HG03575 (cell line): Measurements from ENCODE around the gene AR.

ENCODE experiments used
- ATAC-seq: cut with Tn5 transposase; IDR thresholded peaks from one replicate; pipeline ENCODE4 v1.9.1; 2021; ENCODE audit not compliant: unreplicated experiment, insufficient number of reproducible peaks, low FRiP score; ENCODE audit errors: extremely low read depth

Gene AR

DNA sequence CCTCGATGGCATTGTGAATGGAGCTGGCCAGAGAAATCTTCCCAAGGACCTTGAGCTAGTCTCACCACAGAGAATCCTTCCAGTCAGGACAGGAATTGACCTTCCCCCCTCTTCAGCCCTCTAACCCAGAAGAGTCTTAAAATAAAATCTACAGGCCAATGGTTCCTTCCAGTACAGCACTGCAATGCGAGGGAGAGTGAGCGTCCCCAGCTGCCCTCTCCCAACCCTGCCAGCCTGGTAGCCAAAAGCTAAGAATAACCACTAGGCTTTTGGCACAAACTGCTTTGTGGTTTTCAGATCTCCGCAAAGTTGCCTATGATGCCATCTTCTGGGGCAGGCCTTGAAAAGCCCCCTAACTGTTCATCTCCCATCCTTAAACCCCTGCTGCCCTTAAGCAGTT, 175.1 kb downstream of the AR start:
- no peak for ATAC-seq

DNA sequence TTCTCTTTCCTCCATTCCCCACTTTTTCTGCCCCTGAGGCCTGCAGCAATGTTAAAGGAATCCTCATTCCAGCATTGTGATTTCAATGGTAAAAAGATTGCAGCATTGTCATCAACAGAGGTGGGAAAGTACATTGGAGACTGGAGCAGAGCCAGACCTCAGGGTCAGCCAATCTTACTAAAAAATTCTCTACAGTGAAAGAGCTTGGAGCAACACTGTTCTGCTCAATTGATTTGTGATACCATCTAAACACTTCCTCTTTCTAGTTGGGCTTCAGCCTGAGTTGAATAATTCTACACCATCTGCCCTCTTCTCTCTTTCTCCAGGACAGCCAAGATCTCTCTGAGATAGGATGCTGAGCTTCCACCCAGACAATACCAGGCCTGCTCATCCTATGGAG, 176.5 kb downstream of the AR start:
- no peak for ATAC-seq

DNA sequence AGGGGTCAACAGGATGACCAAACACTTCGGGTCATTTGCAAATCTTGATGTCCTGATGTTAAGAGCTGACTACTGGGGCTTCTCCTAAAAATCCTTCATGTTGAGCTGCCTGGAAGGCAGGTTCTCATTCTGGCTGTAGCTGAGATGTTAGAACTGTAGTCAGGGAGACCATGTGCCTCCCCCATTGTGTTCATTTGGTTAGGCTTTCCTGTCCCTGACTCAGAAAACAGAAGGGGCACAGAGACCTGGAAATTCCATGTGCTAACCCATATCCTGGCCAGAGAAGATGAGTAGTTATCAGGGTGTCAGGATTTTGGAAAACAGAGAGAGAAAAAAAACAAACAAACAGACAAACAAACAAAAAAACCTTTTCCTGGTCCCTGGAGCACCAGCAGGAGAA, 177.5 kb downstream of the AR start:
- ATAC-seq, result no peak

DNA sequence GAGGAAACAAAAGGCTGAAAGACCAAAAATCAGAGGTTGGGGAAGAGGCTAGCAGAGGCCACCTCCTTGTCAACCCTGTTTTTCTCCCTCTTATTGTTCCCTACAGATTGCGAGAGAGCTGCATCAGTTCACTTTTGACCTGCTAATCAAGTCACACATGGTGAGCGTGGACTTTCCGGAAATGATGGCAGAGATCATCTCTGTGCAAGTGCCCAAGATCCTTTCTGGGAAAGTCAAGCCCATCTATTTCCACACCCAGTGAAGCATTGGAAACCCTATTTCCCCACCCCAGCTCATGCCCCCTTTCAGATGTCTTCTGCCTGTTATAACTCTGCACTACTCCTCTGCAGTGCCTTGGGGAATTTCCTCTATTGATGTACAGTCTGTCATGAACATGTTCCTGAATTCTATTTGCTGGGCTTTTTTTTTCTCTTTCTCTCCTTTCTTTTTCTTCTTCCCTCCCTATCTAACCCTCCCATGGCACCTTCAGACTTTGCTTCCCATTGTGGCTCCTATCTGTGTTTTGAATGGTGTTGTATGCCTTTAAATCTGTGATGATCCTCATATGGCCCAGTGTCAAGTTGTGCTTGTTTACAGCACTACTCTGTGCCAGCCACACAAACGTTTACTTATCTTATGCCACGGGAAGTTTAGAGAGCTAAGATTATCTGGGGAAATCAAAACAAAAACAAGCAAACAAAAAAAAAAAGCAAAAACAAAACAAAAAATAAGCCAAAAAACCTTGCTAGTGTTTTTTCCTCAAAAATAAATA, 179.9 kb downstream of the AR start:
- no peak for ATAC-seq

DNA sequence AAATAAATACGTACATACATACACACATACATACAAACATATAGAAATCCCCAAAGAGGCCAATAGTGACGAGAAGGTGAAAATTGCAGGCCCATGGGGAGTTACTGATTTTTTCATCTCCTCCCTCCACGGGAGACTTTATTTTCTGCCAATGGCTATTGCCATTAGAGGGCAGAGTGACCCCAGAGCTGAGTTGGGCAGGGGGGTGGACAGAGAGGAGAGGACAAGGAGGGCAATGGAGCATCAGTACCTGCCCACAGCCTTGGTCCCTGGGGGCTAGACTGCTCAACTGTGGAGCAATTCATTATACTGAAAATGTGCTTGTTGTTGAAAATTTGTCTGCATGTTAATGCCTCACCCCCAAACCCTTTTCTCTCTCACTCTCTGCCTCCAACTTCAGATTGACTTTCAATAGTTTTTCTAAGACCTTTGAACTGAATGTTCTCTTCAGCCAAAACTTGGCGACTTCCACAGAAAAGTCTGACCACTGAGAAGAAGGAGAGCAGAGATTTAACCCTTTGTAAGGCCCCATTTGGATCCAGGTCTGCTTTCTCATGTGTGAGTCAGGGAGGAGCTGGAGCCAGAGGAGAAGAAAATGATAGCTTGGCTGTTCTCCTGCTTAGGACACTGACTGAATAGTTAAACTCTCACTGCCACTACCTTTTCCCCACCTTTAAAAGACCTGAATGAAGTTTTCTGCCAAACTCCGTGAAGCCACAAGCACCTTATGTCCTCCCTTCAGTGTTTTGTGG, 180.7 kb downstream of the AR start:
- no peak for ATAC-seq

DNA sequence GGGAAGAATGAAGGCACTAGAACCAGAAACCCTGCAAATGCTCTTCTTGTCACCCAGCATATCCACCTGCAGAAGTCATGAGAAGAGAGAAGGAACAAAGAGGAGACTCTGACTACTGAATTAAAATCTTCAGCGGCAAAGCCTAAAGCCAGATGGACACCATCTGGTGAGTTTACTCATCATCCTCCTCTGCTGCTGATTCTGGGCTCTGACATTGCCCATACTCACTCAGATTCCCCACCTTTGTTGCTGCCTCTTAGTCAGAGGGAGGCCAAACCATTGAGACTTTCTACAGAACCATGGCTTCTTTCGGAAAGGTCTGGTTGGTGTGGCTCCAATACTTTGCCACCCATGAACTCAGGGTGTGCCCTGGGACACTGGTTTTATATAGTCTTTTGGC, 181.7 kb downstream of the AR start:
- no peak for ATAC-seq

DNA sequence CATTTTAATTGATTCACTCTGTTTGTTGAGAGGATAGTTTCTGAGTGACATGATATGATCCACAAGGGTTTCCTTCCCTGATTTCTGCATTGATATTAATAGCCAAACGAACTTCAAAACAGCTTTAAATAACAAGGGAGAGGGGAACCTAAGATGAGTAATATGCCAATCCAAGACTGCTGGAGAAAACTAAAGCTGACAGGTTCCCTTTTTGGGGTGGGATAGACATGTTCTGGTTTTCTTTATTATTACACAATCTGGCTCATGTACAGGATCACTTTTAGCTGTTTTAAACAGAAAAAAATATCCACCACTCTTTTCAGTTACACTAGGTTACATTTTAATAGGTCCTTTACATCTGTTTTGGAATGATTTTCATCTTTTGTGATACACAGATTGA, 182.2 kb downstream of the AR start:
- no peak for ATAC-seq

DNA sequence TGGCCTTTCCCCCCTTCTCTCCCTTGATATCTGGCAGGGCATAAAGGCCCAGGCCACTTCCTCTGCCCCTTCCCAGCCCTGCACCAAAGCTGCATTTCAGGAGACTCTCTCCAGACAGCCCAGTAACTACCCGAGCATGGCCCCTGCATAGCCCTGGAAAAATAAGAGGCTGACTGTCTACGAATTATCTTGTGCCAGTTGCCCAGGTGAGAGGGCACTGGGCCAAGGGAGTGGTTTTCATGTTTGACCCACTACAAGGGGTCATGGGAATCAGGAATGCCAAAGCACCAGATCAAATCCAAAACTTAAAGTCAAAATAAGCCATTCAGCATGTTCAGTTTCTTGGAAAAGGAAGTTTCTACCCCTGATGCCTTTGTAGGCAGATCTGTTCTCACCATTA, 183.8 kb downstream of the AR start:
- no peak for ATAC-seq

DNA sequence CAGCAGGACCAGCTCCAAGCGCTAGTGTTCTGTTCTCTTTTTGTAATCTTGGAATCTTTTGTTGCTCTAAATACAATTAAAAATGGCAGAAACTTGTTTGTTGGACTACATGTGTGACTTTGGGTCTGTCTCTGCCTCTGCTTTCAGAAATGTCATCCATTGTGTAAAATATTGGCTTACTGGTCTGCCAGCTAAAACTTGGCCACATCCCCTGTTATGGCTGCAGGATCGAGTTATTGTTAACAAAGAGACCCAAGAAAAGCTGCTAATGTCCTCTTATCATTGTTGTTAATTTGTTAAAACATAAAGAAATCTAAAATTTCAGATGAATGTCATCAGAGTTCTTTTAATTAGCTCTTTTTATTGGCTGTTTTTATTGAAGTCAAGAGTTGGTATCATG, 186.5 kb downstream of the AR start:
- no peak for ATAC-seq

DNA sequence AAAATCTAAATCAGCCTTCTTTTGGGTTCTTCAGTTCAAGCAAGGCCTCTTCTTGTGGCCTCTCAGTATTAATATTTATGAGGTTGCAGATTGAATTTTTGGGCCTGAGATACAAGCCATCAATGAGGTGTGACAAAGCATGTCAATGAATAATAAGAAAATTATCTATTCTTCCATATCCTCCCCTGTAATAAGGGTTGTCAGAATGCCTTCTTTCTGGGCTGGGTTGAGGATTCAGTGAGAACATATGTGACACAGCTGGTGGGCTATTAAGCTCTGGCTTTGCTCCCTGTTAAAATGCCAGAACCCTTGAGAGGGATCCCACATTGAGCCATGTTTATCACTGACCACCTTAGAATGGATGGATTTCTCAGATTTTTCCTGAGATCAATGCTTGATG, 187.2 kb downstream of the AR start:
- ATAC-seq, result no peak

DNA sequence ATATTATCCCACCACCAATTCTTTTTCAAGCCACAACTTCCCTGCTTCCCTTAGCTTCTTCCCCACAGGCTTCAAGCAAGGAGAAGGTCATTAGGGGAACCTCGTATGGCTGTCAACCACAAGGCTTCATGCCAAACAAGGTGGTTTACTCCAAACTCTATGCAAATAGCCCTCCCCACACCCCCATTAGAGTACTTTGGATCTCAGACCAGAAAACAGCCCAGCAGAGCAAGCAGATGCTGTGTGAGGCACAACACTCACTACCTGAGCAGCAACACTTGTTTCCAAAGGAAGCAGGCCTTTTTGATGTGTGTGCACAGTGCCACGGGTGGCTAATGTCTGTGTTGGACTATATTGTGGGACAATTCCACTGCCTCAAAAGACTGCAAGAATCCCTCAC, 189.0 kb downstream of the AR start:
- no peak for ATAC-seq

DNA sequence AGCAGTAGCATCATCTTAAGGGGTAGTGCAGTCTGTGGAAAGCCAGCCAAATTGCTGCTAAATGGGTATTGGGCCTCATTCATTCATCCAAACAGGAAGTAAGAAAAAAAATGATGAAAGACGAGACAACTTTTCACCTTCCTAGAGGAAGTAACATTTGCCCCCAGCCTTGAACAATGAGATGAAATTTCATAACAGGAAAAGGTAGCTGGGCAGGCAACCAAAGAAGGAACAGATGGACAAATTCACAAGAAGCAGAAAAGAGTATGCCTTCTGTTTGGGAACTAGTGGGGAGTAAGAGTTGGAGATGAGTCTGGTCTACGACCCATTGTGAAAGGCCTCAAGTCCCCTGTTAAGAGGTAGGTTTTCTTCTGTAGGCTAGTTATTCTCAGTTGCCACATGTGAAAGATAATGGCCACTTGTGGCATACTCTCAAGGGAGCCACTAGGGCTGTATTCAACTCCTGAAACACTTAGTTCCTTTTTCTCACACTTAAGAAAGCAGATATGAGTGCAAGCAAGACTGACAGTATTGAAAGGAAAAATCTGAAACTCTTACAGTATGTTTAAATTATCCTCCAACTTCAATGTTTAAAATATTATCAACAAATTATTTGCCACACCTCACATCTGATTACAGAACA, 190.4 kb downstream of the AR start:
- ATAC-seq, result no peak

DNA sequence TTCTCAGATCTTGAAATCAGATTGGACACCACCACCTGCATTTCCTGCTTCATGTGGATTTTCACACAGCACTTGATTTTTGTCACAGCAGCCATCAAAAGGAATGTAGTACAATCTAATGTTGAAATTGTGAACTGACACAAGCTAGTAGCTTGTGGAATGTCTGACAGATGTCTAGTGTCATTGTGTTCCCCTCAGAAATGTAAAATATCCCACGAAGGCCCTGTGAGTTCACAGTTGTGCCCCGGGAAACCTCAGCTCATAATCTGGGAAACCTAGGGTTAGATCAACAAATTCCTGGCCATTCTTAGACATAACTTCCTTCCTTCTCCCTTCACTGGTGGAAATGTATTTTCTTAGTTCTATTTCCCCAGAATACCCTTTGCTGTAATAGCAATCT, 205.7 kb downstream of the AR start:
- ATAC-seq, result no peak

DNA sequence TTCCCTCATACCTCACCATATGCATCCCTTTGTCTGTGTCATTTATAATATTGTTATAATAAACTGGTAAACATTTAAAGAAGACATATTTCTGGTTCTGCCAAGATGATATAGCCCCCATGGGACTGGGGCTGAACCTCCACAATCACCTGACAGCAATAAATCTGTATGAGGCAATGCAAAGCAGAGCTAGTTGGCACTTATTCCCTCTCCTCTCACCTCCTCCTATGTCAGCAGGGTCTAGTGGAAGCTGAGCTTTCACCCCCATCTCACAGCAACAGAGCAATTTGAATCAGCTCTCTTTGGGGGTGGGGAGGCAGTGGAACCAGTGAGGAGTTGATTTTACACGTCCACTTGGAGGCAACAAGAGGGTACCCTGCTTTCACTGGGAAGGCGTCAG, 206.9 kb downstream of the AR start:
- ATAC-seq, result no peak

DNA sequence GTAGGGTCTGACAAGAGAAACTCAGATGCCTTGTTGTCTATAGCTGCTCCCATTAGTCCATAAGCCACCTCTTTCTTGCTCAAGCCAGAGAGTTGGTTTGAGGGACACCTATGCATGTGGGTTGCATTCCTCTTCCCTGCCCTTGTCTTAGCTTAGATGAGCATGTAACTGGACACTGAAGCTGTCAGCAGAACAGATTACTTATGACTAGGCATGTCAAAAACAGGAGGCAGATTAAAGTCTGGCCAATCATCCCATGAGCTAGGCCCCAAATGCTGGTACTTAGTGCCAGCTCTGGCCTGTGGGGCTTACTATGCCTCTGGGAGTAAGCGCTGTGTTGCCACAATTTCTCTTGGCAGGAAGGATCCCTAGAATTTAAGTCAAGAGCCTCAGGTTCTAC, 215.2 kb downstream of the AR start:
- ATAC-seq, result no peak

DNA sequence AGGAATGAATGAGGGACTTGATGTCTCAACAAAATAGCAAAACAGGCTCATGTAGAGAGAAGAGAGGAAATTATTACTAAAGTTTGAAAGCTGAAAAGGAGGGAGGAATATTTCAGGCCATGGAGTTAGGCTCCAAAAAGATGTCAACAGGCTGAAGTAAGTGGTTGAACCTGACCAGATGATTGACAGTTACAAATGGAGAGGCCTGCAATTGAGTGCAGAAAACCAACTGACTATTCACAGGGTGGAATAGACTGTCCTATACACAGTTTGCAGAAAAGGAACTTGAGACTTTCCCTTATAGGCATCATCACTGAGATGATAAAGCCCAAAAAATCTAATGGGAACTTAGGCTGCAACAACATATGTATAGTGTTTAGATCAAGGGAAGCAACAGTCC, 233.3 kb downstream of the AR start:
- no peak for ATAC-seq

DNA sequence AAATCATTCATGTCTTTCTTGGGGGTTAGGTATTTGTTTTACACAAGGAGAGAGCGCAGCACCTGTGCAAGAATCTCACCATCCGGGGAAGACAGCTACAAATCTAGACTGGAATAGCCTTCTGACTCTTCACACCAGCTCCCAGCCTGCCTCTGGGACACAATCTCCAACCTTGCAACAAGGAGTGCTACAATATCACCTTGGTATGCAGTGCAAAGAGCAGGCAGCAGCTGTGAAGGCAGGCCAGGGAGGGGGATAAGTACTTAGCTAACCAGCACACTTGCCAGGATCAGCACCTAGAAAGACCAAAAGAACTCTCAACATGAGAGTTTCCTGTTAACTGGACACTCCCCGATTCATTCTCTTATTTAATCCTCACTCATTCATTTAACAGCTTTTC, 235.3 kb downstream of the AR start:
- ATAC-seq, result no peak
